Measurements from ENCODE around the gene SPATA16. TPM values are rescaled to one million over a fixed set of nuclear protein-coding genes. Genes with fewer than 3 reads are reported as not detected.

The SPATA16 gene
- total and polyA plus RNA-seq, 2 of the 13 experiments (the other 11 are each of a cell fraction or from before 2014, with no cell fraction given) = not detected

- TF ChIP-seq ZBTB33 (CRISPR knock-in tag; IDR thresholded peaks at IDR 0.05) (no peak), HNF4A (CRISPR knock-in tag; IDR thresholded peaks at IDR 0.05) (no peak), NFKB2 (CRISPR knock-in tag; IDR thresholded peaks at IDR 0.05; ENCODE audit: borderline replicate concordance) (no peak), ZMYM3 (CRISPR knock-in tag; IDR thresholded peaks at IDR 0.05) (no peak)
- TF ChIP-seq, protein P1, sequence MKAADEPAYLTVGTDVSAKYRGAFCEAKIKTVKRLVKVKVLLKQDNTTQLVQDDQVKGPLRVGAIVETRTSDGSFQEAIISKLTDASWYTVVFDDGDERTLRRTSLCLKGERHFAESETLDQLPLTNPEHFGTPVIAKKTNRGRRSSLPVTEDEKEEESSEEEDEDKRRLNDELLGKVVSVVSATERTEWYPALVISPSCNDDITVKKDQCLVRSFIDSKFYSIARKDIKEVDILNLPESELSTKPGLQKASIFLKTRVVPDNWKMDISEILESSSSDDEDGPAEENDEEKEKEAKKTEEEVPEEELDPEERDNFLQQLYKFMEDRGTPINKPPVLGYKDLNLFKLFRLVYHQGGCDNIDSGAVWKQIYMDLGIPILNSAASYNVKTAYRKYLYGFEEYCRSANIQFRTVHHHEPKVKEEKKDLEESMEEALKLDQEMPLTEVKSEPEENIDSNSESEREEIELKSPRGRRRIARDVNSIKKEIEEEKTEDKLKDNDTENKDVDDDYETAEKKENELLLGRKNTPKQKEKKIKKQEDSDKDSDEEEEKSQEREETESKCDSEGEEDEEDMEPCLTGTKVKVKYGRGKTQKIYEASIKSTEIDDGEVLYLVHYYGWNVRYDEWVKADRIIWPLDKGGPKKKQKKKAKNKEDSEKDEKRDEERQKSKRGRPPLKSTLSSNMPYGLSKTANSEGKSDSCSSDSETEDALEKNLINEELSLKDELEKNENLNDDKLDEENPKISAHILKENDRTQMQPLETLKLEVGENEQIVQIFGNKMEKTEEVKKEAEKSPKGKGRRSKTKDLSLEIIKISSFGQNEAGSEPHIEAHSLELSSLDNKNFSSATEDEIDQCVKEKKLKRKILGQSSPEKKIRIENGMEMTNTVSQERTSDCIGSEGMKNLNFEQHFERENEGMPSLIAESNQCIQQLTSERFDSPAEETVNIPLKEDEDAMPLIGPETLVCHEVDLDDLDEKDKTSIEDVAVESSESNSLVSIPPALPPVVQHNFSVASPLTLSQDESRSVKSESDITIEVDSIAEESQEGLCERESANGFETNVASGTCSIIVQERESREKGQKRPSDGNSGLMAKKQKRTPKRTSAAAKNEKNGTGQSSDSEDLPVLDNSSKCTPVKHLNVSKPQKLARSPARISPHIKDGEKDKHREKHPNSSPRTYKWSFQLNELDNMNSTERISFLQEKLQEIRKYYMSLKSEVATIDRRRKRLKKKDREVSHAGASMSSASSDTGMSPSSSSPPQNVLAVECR (CRISPR knock-in tag; IDR thresholded peaks at IDR 0.05; ENCODE audit: borderline replicate concordance) = no peak
Measured at GRCh38 chr3:172938788-172939187, 202.2 kb downstream of the SPATA16 start (continued).

GRCh38 chr3:172931746-172932285 lies 209.2 kb downstream of the SPATA16 start:
- no peak for DNase-seq (ENCODE audit: low spot score)
- Histone ChIP-seq H3K36me3 (replicated peaks in 1 of 2; ENCODE audit: control insufficient read depth in 1 of 2, insufficient read depth in 2 of 2, low read length in 2 of 2) (no peaks in the 10 kb centered on the region), H2AFZ (ENCODE audit: low read length) (no peak overlapping the region), H3K27ac (ENCODE audit: extremely low read length, insufficient read depth, low read length) (no peak overlapping the region), H3K9me3 (ENCODE audit: low read length) (no peaks in the 10 kb centered on the region), H3K79me2 (ENCODE audit: insufficient read depth, low read length) (no peaks in the 10 kb centered on the region), H3K4me3 (replicated peaks in 1 of 3; ENCODE audit: insufficient read depth in 1 of 3, low read depth in 2 of 3, low read length in 3 of 3) (no peak overlapping the region), H3K4me2 (ENCODE audit: low read depth, low read length) (no peak overlapping the region), H3K27me3 (ENCODE audit: control insufficient read depth in 1 of 2, insufficient read depth in 2 of 2, low read length in 2 of 2) (no peaks in the 10 kb centered on the region), H3K4me1 (ENCODE audit: insufficient read depth, low read length) (no peaks in the 10 kb centered on the region), H3K9ac (ENCODE audit: insufficient read depth, low read depth, low read length) (no peak overlapping the region), H4K20me1 (ENCODE audit: insufficient read depth, low read length) (no peaks in the 10 kb centered on the region)
- FAIRE-seq = no peak
- ChIA-PET CTCF (ENCODE audit: low intra/inter-chr PET ratio, low total read pairs) (no interaction called here), POLR2A (no interaction called here)
- no TSS peak for BruUV-seq (replicated peaks)
- intact Hi-C loops (cut with micrococcal nuclease; ENCODE audit: unreplicated experiment) (no loop called here), in situ Hi-C loops (cut with HindIII; ENCODE audit: extremely low pct_ligation_motif_present, low pct_unique_long_range_greater_than_20kb) (no loop called here)
- TF ChIP-seq, protein P2, sequence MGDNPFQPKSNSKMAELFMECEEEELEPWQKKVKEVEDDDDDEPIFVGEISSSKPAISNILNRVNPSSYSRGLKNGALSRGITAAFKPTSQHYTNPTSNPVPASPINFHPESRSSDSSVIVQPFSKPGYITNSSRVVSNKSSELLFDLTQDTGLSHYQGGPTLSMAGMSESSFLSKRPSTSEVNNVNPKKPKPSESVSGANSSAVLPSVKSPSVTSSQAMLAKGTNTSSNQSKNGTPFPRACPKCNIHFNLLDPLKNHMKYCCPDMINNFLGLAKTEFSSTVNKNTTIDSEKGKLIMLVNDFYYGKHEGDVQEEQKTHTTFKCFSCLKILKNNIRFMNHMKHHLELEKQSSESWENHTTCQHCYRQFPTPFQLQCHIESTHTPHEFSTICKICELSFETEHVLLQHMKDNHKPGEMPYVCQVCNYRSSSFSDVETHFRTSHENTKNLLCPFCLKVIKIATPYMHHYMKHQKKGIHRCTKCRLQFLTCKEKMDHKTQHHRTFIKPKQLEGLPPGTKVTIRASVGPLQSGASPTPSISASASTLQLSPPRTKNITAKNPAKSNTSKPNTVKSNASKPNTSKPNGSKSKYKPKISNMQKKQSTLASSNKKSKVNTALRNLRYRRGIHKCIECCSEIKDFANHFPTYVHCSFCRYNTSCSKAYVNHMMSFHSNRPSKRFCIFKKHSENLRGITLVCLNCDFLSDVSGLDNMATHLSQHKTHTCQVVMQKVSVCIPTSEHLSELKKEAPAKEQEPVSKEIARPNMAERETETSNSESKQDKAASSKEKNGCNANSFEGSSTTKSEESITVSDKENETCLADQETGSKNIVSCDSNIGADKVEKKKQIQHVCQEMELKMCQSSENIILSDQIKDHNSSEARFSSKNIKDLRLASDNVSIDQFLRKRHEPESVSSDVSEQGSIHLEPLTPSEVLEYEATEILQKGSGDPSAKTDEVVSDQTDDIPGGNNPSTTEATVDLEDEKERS (CRISPR knock-in tag; IDR thresholded peaks at IDR 0.05) = no peak
- TF ChIP-seq, protein P3, sequence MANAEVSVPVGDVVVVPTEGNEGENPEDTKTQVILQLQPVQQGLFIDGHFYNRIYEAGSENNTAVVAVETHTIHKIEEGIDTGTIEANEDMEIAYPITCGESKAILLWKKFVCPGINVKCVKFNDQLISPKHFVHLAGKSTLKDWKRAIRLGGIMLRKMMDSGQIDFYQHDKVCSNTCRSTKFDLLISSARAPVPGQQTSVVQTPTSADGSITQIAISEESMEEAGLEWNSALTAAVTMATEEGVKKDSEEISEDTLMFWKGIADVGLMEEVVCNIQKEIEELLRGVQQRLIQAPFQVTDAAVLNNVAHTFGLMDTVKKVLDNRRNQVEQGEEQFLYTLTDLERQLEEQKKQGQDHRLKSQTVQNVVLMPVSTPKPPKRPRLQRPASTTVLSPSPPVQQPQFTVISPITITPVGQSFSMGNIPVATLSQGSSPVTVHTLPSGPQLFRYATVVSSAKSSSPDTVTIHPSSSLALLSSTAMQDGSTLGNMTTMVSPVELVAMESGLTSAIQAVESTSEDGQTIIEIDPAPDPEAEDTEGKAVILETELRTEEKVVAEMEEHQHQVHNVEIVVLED (CRISPR knock-in tag; IDR thresholded peaks at IDR 0.05; ENCODE audit: borderline replicate concordance) = no peak
- TF ChIP-seq SKI (IDR thresholded peaks at IDR 0.05; ENCODE audit: partially characterized antibody) = no peak
- no peak for ATAC-seq
